Jurkat, Clone E6-1 (cell line): ENCODE results near the gene UAP1L1.
"Not testable (repeated sequence)": the region's sequence is repeated elsewhere in the genome, so short reads cannot be mapped to it uniquely, and the experiment has no call there.

Experiments
- DNase-seq: peaks from one replicate; pipeline ENCODE4 v3.0.0-alpha.2; 2011; ENCODE audit warnings: low read depth, low spot score
- H3K4me3 ChIP-seq: 2 replicates; pipeline ENCODE4 v1.5.1; 2011; ENCODE audit warnings: mild to moderate bottlenecking, low read length, control low read depth, moderate library complexity

The UAP1L1 gene

DNA sequence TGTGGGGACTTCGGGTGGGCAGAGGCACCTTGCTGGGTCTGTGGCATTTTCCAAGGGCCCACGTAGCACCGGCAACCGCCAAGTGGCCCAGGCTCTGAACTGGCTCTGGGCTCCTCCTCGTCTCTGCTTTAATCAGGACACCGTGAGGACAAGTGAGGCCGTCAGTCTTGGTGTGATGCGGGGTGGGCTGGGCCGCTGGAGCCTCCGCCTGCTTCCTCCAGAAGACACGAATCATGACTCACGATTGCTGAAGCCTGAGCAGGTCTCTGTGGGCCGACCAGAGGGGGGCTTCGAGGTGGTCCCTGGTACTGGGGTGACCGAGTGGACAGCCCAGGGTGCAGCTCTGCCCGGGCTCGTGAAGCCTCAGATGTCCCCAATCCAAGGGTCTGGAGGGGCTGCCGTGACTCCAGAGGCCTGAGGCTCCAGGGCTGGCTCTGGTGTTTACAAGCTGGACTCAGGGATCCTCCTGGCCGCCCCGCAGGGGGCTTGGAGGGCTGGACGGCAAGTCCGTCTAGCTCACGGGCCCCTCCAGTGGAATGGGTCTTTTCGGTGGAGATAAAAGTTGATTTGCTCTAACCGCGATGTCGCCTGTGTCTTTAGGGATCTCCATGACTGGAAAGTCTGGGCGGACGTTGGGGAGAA is 31.4 kb downstream of the UAP1L1 start:
- DNase-seq, result no peak
- H3K4me3 ChIP-seq, result no peak overlapping the region

DNA sequence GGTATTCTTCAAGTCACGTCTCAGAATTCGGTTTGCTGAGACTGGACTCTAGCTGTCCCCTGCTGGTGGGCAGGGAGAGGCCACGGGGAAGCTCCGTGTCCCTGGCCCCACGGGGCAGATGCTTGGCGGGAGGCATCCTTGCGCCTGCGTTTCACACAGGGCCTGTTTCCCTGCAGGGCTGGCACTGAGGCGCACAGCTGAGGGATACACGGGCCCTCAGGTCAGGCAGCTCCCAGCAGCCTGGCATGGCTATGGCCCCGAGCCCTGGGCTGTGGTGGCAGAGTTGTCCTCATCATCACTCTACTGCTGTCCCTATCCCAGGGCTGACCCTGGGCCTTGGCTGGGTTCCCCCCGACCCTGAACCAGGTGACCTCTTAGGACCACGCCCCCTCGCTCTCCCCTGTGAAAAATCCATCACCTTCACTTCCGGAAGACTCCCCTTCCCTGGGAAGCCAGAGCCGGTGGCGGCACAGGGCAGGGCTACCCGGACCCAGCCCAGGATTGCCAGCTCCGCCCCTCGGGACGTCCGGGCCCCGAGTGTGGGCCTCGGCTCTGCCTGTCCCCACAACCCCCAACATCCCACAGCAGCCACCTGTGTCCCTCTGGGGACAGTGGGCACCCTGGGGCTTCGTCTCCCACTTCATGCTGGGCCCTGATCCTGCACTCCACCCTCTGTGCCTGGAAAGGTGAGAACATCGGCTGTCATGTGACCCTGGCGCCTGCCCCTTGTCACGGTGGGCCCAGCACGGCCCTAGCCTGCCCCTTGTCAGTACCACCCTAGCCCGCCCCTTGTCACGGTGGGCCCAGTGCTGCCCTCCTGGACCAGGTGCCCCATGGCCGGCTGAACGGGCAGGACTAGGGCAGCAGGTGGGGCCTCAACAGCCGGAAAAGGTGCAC is 32.2 kb downstream of the UAP1L1 start:
- no peak overlapping the region for H3K4me3 ChIP-seq
- DNase-seq, result no peak

DNA sequence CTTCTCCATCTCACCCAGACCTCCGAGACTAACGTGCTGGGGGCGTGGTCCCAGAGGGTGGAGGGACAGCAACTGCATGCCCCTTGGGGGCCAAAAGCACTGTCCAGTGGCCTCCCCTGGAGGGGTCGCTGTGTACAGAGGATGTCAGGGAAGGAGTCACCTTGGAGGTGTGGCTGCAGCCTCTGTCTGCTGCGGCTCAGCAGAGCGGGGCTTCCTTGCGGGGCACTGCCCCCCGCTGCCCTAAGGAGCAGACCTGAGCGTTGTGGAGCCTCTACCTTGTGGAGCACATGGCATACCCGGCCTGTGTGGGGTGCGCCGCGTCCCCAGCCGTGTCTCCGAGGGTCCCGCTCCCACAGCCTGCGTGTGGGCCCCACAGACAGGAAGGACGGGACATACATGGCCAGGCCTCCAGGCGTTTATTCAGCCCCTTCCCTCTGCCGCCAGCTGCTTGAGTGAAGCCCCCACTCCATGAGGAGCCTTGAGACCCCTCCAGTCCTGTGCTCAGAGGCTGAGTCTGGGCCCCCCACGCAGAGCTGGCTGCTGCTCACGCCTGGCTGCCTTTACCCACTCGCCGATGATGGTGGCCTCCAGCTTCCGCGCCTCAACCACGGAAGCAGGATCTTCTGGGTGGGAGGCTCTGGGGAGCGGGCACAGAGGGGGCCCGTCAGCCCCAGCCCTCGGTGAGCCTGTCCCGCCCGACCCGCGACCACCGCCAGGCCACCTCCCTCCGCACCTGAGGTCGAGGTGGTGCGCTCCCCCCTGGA is 33.0 kb downstream of the UAP1L1 start:
- no peak overlapping the region for H3K4me3 ChIP-seq
- no peak for DNase-seq

DNA sequence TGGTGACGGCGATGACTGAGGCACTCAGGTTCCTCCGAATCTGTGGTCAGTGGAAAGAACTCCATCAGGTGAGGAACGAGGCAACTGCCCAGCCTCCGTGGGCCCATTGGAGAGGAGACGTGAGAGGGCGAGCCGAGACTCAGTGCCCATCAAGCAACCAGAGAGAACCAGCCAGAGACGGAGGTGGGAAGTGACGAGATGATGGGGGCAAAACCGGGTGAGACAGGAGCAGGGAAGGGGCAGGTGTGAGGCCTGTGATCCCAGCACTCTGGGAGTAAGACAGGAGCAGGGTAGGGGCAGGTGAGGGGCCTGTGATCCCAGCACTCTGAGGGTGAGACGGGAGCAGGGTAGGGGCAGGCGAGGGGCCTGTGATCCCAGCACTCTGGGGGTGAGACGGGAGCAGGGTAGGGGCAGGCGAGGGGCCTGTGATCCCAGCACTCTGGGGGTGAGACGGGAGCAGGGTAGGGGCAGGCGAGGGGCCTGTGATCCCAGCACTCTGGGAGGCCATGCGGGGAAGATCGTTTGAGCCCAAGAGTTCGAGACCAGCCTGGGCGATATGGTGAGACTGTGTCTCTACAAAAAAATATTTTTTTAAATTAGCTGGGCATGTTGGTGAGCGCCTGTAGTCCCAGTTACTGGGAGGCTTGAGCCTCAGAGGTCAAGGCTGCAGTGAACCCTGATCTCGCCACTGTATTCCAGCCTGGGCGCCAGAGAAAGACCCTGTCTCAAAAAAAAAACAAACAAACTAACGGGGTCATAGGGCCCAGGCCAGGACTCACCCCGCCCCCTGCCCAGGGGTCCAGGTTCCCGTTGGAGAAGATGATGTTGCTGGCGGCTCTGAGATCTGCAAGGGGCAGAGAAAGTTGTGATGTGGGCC is 33.8 kb downstream of the UAP1L1 start:
- H3K4me3 ChIP-seq, result no peak overlapping the region
- DNase-seq, result no peak

DNA sequence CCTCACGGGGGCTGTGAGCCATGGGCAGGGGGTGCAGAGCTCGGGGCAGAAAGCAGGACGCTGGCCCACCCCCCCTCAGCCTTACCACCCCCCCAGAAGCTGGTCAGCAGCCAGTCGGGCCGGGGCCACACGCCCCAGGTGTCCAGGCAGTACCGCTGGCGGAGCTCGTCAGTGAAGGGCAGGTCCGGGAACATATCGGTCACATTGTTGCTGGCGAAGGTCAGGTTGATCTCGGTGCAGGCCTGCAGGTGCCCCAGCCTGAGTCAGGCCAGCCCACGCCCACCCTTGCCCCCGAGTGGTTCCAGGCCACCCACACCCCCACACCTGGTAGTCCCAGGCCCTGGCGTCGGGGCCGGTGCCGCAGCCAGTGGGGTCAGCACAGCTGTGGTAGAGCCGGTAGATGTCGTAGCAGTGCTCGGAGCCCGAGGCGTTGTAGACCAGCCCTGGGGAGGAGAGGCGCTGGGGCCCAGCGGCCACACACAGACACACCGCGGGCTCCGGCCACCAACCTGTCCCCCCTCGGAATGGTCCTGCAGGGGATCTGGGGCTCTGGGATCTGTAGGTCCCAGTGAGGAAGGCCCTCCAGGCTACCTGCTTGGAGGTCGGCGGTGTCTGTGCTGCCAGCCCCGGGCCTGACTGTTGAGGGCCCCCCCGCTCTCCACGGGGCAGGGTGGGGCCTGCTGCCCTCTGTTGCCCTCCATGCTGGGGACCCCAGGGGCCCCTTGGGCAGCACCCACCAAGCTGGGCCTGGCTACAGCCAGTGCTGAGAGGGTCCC is 34.7 kb downstream of the UAP1L1 start:
- no peak for DNase-seq
- H3K4me3 ChIP-seq, result no peak overlapping the region

DNA sequence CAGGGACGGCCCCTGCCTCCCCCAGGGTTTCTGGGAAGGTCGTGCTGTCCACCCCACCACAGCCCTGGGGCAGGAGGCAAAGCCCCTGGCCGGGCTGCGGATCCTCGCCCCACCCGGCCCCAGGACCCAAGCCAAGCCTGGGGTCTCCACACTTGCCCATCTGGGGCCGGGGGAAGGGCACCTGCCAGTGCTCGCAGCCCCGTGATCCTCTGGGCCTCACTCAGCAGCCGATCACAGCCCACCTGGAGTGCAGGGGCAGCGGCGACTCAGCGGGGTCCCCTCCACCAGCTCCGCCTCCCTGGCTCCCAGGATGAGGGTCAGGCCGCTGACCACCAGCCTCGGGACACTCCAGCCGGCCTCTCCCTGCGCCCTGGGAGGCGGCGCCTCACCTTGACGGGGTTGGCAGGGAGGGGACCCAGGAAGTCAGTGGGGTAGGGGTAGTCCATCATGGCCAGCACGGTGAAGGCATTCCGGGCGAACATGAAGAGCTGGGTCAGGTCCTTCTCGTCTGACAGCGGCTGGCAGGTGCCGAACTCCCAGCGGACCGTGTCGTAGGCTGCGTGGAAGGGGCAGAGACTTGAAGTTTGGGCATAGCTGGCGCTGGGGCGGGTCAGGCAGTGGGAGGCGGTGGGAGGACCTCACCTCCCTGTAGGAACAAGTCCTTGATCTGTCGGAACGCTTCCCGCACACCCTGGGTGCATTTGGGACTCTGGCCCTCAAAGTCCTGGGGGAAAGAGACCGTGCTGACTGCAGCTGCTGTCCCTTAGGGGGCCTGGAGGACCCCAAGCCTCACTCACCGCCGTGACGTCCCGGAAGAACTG is 35.5 kb downstream of the UAP1L1 start:
- DNase-seq, result no peak
- no peak overlapping the region for H3K4me3 ChIP-seq

DNA sequence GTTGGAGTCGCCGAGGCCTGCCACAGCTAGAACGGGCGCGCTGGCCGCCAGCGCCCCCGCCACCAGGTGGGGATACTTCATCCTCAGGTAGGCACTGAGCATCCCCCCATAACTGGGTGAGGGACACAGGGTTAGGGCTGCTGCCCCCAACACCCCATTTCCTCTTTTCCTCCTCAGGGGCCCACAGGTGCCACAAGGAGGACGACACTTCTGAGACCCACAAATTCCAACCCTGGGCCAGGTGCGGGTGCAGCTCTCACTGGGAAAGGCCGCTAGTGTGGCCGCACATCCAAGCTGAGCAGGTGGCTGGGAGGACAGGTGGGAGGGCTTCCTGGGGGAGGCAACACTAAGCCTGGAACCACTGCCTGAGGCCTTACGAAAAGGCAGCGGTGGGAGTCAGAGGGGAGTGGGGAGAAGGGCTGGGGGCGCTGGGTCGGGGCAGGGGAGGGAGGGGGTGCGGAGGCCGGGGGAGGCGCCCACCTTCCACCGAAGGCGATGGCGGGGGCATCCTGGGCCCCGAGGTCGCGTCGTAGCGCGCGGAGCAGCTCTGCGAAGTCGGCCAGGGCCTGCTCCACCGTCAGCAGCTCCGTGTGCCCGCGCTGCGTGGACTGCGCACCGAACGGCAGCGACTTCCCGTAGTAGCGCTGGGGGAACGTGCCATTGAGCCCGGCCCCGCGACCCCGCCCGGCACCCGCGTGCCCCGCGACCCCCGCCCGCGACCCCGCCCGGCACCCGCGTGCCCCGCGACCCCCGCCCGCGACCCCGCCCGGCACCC is 36.3 kb downstream of the UAP1L1 start:
- no peak for DNase-seq
- H3K4me3 ChIP-seq, result no peak overlapping the region; the same call in 1 of the 2 replicates

DNA sequence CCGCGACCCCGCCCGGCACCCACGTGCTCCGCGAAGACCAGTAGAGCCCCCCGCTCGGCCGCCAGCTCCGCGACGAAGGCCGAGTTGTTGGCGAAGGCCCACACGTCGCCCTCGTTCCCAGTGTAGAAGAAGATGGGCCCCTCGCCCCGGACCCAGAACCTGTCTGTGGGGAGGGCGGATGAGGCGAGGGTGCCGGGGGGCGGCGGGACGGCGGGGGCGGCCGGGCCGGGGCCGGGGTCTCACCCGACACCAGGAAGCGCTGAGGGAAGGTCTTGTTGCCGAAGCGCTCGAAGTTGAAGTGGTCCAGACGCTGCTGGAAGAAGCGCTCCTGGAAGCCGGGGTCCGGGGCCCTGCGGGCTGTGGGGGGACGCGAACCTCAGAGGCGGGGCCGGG is 36.9 kb downstream of the UAP1L1 start:
- DNase-seq, result no peak
- peak overlapping the region; percentile 57 for H3K4me3 ChIP-seq

DNA sequence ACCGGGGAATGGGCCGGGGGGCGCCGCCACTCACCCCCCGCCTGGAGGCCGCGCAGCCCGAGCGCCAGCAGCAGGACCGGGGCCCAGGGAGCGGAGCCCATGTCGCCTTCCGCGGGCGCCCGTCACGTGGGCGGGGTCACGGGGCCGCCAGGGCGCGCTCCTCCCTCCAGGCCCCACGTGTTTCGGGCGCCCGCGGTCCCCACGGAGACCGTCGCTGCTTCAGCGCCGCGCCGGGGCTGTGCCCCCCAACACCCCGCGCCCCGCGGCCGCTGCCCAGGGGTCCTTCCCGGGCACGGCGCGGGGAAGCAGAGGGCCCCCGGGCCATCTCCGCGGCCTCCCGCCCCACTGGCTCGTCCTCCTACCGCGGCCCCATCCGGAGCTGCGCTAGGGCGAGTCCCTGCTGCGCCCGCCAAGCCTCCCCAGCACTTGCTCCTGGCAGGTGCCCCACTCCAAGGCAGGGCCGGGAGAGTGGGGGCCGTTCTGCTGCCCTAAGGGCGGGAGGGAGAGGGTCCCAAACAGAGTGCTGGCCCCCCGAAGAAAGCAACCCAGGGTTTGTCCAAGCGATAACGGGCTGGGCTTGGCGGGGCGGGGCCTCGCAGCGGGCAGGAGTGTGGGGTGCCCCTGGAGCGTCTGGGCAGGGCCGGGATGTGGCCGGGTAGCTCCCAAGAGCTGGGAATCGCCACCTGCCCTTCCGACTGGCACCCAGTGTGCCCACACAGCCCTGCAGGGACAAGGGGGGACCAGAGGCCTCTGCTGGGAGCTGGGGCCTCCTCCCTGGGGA is 37.5 kb downstream of the UAP1L1 start, which contains the start of gene DPP7:
DPP7 (minus strand) TSS at position 121 of the 781 bp plus-strand sequence; CDS start at position 101, 20 bp downstream.
- DNase-seq, result peak; percentile 41
- peak within 1 kb of the TSS; percentile 57 for H3K4me3 ChIP-seq

DNA sequence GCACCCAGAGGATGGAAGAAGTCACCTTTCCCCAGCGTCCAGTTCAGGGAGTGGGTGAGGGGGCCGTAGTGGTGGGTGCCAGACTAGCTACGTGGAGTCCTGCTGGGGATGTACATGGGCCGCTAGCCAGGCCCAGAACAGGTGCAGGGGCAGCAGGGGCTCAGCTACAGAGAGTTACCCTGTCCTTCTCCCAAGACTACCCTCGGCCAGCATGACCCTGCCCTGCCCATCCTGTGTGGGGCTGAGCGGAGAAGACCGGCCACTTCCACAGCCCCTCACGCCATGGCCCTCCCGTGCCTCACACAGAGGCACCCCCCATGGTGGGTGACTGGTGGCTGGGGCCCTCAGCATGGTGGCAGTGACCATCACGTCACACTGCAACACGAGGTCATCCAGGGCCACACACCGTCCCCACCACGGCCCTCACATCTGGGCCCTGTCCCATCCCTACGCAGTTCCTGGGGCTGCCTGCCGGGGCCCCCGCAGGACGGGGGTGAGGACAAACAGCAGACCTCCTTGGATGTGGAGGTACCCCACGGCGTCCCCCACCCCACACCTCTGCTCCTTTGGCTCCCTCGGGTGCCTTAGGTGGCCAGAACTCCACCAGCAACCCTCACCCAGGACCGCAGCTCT is 38.2 kb downstream of the UAP1L1 start:
- DNase-seq, result no peak

DNA sequence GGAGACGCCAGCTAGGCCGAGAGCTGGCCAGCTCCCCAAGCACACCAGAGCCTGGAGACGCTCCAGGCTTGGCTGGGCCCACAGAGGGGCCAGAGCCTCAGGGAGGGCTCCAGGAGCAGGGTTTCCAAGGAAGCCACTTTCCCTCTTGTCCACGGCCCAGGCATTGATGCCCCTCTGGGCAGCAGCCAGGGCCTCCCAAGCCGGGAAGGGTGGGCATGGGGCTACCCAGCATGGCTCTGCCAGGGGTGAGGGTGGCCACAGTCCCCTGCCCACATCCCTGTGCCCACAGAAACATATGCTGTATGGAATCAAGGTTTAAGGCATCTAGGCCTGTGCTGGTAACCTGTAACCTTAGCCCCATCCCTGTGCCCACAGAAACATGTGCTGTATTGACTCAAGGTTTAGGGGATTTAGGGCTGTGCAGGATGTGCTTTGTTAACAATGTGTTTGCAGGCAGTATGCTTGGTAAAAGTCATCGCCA is 38.8 kb downstream of the UAP1L1 start:
- no peak overlapping the region for H3K4me3 ChIP-seq
- no peak for DNase-seq

More for the DNA sequence above, 38.2 kb downstream of the UAP1L1 start:
- peak overlapping the region; percentile 57 for H3K4me3 ChIP-seq

DNA sequence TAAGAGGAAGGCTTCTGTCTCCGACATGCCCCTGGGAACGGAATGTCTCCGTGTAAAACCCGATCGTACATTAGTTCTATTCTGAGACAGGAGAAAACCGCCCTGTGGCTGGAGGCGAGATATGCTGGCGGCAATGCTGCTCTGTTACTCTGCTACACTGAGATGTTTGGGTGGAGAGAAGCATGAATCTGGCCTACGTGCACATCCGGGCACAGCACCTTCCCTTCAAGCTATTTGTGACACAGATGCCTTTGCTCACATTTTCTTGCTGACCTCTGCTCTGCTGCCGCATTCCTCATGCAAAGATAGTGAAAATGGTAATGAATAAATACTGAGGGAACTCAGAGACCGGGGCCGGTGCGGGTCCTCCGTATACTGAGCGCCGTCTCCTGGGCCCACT is 39.4 kb downstream of the UAP1L1 start:
- no peak overlapping the region for H3K4me3 ChIP-seq

DNA sequence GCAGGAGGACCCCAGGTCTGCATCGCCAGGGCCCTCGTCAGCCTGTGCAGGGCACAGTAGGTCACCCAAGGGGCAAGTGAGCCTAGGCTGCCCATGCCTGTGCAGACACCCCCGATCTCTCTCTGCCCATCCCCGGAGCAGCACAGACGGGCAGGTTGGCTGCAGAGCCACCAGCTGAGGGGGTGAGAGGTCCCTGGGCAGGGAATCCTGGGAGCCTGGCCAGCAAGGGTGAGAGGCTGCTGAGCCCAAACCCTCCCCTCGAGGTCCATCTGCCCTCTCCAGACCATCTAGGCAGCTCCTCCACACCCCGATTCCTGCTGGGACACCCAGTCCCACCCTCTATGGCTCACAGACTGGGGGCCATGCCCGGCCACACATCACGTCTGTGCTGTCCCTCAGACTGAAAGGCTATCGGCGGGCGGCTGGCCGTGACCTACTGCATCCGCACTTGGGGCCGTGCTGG is 40.0 kb downstream of the UAP1L1 start:
- H3K4me3 ChIP-seq, result no peak overlapping the region
- DNase-seq, result no peak

More for the DNA sequence above, 39.4 kb downstream of the UAP1L1 start:
- DNase-seq, result no peak

DNA sequence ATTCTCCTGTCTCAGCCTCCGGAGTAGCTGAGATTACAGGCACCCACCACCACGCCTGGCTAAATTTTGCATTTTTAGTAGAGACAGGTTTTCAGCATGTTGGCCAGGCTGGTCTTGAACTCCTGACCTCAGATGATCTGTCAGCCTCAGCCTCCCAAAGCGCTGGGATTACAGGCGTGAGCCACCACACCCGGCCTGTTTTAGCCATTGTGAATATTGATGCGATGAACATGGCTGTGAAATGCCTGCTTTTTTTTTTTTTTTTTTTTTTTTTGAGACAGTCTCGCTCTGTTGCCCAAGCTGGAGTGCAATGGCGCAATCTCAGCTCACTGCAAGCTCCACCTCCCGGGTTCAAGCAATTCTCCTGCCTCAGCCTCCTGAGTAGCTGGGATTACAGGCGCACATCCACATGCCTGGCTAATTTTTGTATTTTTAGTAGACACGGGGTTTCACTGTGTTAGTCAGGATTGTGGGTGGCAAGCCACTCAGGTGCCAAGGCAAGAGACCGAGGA is 40.8 kb downstream of the UAP1L1 start:
- H3K4me3 ChIP-seq, DNase-seq: not testable (repeated sequence)
